Body of pancreas (tissue), 4 donors: ENCODE data around the gene ETV5.

ENCODE experiments used
- CTCF ChIP-seq, 7 experiments: fragments of 450-650 bp in 4 of 7; fragments of 200-600 bp in 3 of 7; sonication (generic) in 3 of 7; IDR thresholded peaks; one replicate each; pipeline ENCODE4 v1.5.1; 2016 to 2019; ENCODE audit warnings: antibody characterized with exemption in 7 of 7
- POLR2A ChIP-seq, 3 donors: fragments of 450-650 bp; IDR thresholded peaks; one replicate each; pipeline ENCODE4 v1.6.1; 2016; ENCODE audit warnings: antibody characterized with exemption in 3 of 3, mild to moderate bottlenecking in 2 of 3

- TF ChIP-seq CTCF (IDR thresholded peaks at IDR 0.05): no peak
- TF ChIP-seq POLR2A (IDR thresholded peaks at IDR 0.05): no peak
Measured at GRCh38 chr3:186149319-186149960, 40.6 kb upstream of the ETV5 start.
